ENCODE measurements around the gene RUNDC3A.

Gene RUNDC3A

DNA sequence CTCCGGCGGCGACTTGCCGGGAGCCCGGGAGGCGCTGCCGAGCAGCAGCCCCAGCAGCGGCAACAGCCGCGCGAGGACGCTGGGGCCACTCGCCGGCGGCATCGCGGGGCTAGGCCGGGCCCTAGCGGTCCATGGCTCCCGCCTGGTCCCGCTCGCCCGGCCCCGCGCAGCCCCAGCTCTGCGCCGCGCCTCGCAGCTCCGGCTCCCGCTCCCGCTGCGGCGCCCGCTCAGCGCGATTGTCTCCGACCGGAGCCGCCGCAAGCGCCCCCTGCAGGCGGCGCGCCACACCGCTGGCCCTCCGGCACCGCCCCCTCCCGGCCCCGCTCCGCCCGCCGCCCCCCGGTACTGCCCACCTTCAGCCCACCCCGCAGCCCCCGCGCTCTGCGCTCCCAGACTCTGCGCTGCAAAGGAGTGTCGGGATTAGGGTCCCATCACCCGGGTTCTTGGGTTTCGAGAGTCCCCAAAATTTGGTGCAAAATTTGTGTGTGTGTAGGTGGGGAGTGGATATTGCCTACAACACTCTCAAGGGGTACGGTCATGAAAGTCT, 55.3 kb downstream of the RUNDC3A start, which contains the start of gene FAM171A2 (continued):
- TF ChIP-seq, protein P1, sequence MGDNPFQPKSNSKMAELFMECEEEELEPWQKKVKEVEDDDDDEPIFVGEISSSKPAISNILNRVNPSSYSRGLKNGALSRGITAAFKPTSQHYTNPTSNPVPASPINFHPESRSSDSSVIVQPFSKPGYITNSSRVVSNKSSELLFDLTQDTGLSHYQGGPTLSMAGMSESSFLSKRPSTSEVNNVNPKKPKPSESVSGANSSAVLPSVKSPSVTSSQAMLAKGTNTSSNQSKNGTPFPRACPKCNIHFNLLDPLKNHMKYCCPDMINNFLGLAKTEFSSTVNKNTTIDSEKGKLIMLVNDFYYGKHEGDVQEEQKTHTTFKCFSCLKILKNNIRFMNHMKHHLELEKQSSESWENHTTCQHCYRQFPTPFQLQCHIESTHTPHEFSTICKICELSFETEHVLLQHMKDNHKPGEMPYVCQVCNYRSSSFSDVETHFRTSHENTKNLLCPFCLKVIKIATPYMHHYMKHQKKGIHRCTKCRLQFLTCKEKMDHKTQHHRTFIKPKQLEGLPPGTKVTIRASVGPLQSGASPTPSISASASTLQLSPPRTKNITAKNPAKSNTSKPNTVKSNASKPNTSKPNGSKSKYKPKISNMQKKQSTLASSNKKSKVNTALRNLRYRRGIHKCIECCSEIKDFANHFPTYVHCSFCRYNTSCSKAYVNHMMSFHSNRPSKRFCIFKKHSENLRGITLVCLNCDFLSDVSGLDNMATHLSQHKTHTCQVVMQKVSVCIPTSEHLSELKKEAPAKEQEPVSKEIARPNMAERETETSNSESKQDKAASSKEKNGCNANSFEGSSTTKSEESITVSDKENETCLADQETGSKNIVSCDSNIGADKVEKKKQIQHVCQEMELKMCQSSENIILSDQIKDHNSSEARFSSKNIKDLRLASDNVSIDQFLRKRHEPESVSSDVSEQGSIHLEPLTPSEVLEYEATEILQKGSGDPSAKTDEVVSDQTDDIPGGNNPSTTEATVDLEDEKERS (tag by site-specific recombination; IDR thresholded peaks at IDR 0.05): no peak
- TF ChIP-seq ZFP3 (tag by site-specific recombination; IDR thresholded peaks at IDR 0.05; ENCODE audit: low read depth) (no peak), SCRT2 (tag by site-specific recombination; IDR thresholded peaks at IDR 0.05) (no peak), KLF1 (tag by site-specific recombination; IDR thresholded peaks at IDR 0.05) (no peak), MYNN (tag by site-specific recombination; IDR thresholded peaks at IDR 0.05; ENCODE audit: borderline replicate concordance) (no peak), BCL11A (tag by site-specific recombination; IDR thresholded peaks at IDR 0.05; ENCODE audit: low read depth) (no peak), ZNF777 (tag by site-specific recombination; IDR thresholded peaks at IDR 0.05; ENCODE audit: borderline replicate concordance) (no peak), ZNF292 (tag by site-specific recombination; IDR thresholded peaks at IDR 0.05; ENCODE audit: borderline replicate concordance, low read depth) (no peak), ZNF561 (tag by site-specific recombination; IDR thresholded peaks at IDR 0.05; ENCODE audit: borderline replicate concordance) (no peak), ZNF677 (tag by site-specific recombination; IDR thresholded peaks at IDR 0.05) (no peak), ZNF174 (tag by site-specific recombination; IDR thresholded peaks at IDR 0.05) (no peak), ZNF521 (tag by site-specific recombination; IDR thresholded peaks at IDR 0.05) (no peak), ZBTB17 (tag by site-specific recombination; IDR thresholded peaks at IDR 0.05) (no peak), ZNF394 (tag by site-specific recombination; IDR thresholded peaks at IDR 0.05; ENCODE audit: borderline replicate concordance) (no peak), ZNF37A (tag by site-specific recombination; IDR thresholded peaks at IDR 0.05) (no peak), IKZF3 (tag by site-specific recombination; IDR thresholded peaks at IDR 0.05) (0 out of 2 replicates have a peak, but pooled peaks have one; percentile 40), ZNF133 (tag by site-specific recombination; IDR thresholded peaks at IDR 0.05) (no peak), ZSCAN30 (tag by site-specific recombination; IDR thresholded peaks at IDR 0.05) (peak; percentile 39; the same call in 1 of the 2 replicates), ZBTB8A (tag by site-specific recombination; IDR thresholded peaks at IDR 0.05) (no peak), ZNF114 (tag by site-specific recombination; IDR thresholded peaks at IDR 0.05) (no peak), ZNF324 (tag by site-specific recombination; IDR thresholded peaks at IDR 0.05) (no peak), ZNF221 (tag by site-specific recombination; IDR thresholded peaks at IDR 0.05; ENCODE audit: borderline replicate concordance) (no peak), ZNF239 (tag by site-specific recombination; IDR thresholded peaks at IDR 0.05) (no peak), HOXC10 (CRISPR knock-in tag; IDR thresholded peaks at IDR 0.05) (no peak)
- TF ChIP-seq, protein P2, sequence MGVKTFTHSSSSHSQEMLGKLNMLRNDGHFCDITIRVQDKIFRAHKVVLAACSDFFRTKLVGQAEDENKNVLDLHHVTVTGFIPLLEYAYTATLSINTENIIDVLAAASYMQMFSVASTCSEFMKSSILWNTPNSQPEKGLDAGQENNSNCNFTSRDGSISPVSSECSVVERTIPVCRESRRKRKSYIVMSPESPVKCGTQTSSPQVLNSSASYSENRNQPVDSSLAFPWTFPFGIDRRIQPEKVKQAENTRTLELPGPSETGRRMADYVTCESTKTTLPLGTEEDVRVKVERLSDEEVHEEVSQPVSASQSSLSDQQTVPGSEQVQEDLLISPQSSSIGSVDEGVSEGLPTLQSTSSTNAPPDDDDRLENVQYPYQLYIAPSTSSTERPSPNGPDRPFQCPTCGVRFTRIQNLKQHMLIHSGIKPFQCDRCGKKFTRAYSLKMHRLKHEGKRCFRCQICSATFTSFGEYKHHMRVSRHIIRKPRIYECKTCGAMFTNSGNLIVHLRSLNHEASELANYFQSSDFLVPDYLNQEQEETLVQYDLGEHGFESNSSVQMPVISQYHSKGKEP (tag by site-specific recombination; IDR thresholded peaks at IDR 0.05): no peak
- TF ChIP-seq, protein P3, sequence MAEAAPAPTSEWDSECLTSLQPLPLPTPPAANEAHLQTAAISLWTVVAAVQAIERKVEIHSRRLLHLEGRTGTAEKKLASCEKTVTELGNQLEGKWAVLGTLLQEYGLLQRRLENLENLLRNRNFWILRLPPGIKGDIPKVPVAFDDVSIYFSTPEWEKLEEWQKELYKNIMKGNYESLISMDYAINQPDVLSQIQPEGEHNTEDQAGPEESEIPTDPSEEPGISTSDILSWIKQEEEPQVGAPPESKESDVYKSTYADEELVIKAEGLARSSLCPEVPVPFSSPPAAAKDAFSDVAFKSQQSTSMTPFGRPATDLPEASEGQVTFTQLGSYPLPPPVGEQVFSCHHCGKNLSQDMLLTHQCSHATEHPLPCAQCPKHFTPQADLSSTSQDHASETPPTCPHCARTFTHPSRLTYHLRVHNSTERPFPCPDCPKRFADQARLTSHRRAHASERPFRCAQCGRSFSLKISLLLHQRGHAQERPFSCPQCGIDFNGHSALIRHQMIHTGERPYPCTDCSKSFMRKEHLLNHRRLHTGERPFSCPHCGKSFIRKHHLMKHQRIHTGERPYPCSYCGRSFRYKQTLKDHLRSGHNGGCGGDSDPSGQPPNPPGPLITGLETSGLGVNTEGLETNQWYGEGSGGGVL (tag by site-specific recombination; IDR thresholded peaks at IDR 0.05): no peak
- TF ChIP-seq, protein P4, sequence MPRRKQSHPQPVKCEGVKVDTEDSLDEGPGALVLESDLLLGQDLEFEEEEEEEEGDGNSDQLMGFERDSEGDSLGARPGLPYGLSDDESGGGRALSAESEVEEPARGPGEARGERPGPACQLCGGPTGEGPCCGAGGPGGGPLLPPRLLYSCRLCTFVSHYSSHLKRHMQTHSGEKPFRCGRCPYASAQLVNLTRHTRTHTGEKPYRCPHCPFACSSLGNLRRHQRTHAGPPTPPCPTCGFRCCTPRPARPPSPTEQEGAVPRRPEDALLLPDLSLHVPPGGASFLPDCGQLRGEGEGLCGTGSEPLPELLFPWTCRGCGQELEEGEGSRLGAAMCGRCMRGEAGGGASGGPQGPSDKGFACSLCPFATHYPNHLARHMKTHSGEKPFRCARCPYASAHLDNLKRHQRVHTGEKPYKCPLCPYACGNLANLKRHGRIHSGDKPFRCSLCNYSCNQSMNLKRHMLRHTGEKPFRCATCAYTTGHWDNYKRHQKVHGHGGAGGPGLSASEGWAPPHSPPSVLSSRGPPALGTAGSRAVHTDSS (tag by site-specific recombination; IDR thresholded peaks at IDR 0.05): no peak
- TF ChIP-seq, protein P5, sequence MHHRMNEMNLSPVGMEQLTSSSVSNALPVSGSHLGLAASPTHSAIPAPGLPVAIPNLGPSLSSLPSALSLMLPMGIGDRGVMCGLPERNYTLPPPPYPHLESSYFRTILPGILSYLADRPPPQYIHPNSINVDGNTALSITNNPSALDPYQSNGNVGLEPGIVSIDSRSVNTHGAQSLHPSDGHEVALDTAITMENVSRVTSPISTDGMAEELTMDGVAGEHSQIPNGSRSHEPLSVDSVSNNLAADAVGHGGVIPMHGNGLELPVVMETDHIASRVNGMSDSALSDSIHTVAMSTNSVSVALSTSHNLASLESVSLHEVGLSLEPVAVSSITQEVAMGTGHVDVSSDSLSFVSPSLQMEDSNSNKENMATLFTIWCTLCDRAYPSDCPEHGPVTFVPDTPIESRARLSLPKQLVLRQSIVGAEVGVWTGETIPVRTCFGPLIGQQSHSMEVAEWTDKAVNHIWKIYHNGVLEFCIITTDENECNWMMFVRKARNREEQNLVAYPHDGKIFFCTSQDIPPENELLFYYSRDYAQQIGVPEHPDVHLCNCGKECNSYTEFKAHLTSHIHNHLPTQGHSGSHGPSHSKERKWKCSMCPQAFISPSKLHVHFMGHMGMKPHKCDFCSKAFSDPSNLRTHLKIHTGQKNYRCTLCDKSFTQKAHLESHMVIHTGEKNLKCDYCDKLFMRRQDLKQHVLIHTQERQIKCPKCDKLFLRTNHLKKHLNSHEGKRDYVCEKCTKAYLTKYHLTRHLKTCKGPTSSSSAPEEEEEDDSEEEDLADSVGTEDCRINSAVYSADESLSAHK (tag by site-specific recombination; IDR thresholded peaks at IDR 0.05): no peak
- TF ChIP-seq, protein P6, sequence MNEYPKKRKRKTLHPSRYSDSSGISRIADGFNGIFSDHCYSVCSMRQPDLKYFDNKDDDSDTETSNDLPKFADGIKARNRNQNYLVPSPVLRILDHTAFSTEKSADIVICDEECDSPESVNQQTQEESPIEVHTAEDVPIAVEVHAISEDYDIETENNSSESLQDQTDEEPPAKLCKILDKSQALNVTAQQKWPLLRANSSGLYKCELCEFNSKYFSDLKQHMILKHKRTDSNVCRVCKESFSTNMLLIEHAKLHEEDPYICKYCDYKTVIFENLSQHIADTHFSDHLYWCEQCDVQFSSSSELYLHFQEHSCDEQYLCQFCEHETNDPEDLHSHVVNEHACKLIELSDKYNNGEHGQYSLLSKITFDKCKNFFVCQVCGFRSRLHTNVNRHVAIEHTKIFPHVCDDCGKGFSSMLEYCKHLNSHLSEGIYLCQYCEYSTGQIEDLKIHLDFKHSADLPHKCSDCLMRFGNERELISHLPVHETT (tag by site-specific recombination; IDR thresholded peaks at IDR 0.05): no peak
